GM18511 (cell line): ENCODE data around the gene ZNF829.

ENCODE experiments used
- ATAC-seq: cut with Tn5 transposase; IDR thresholded peaks from one replicate; pipeline ENCODE4 v1.9.1; 2021; ENCODE audit warnings: mild to moderate bottlenecking, moderate library complexity; ENCODE audit not compliant: unreplicated experiment

Gene ZNF829

DNA sequence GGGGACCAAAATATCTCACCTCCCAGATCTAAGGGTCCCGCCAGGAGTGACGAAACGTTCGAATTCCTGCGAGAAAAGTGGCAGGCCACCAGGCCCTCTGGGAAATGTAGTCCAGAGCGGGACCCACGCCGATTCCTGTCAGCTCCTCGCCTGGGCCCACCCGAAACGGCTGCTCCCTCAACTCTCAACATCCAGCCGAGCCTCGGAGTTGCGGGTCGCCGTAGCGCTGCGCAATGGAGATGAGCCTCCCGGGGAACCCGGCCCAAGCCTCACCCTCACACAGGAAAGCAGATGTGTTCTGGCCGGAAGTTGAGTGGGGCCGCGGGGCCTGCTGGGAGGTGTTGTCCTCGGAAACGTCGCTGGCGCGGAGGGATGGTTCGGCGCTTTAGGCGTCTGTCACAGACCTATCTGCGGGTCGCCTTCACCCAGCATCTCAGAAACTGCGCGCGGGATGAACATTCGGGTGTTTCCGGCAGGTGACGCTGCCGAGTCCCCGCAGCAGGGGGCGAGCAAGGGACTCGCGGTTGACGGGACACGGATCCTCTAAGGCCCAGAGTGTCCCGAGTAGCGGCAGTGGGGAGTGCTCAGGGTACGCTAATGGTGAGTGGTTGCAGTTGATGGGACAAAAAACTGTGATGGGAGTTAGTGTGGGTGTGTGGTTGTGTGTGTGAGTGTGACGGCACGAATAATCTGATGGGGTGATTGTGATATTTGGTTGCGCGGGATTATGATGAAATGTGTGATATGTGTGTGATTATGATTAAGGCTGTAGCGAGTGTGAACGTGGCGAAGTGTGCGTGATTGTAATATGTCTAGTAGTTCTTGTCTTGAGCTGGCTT lies at the start of gene ZNF829, which contains the start of gene ZNF568:
Gene ZNF829, minus strand, starts transcription at position 300 of the 839 bp plus-strand sequence. CDS start 1,124 bp downstream, outside the sequence.
Gene ZNF568, plus strand, starts transcription at position 341 of the 839 bp plus-strand sequence. CDS start 6,439 bp downstream, outside the sequence.
- ATAC-seq: peak; percentile 95

GRCh38 chr19:36963280-36963679 lies 47.2 kb upstream of the ZNF829 start:
- no peak for ATAC-seq

DNA sequence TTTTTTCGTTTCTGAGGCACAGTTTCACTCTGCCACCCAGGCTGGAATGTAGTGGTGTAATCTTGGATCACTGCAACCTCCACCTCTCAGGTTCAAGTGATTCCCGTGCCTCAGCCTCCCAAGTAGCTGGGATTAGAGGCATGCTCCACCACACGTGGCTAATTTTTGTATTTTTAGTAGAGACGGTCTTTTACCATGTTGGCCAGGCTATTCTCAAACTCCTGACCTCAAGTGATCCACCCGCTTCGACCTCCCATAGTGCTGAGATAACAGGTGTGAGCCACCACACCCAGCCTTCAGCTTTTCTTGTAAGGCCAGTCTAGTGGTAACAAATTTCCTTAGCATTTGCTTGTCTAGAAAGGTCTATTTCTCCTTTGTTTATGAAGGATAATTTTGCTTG lies 46.3 kb upstream of the ZNF829 start:
- ATAC-seq: no peak

- ATAC-seq: no peak
These were observed 34.4 kb upstream of the ZNF829 start for GRCh38 chr19:36950335-36951119.

DNA sequence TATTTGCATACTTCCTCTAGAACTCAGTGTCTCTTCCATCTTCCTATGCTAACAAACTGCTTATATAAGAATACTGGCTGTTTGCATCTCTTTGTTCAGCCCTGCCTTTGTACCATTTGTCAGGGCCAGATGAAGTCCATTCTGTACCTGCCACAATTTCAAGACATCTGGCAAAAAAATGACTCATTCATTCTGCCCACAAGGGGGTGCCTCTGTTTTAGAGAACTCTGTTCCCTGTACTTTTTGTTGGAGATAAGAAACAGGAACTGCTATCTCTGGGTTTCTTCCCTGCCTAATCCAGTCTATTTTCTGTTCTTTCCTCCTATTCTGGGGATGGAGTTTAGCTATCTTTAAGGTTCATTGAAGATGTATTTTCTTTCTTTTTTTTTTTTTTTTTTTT lies 23.1 kb upstream of the ZNF829 start:
- no peak for ATAC-seq

DNA sequence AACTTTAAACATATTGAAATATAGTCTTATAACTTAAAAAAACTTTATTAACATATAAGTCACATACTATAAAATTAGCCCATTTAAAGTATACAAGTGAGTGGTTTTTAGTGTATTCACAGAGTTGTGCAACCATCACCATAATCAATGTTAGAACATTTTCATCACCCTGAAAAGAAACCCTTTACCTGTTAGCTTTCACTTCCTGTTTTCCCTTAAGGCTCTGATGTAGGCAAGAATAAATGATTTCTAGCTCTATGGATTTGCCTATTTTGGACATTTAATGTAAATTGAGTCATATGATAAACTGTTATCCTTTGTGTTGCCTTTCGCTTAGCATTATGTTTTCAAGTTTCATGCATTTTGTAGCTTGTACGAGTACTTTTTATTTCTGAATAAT lies 15.6 kb upstream of the ZNF829 start:
- no peak for ATAC-seq

- ATAC-seq: no peak
These were observed 2.0 kb upstream of the ZNF829 start for GRCh38 chr19:36918090-36918489.

DNA sequence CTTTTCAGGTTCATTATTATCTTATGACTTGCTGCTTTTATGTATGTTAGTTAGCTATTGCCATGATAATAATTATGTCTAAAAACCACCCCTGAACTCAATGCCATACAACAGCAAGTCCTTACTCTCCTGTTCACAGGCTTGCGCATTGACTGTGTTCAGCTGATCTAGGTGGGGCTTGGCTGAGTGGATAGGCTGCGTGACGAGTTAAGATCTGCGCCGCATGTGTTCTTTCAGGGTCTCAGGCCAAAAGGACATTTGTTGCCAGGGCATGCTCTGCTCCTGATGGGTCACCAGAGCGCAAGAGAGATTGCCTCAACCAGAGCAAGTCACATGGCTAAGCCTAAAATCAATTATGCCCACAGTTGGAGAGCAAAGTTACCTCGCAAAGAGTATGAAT lies 900 bp upstream of the ZNF829 start:
- no peak for ATAC-seq

DNA sequence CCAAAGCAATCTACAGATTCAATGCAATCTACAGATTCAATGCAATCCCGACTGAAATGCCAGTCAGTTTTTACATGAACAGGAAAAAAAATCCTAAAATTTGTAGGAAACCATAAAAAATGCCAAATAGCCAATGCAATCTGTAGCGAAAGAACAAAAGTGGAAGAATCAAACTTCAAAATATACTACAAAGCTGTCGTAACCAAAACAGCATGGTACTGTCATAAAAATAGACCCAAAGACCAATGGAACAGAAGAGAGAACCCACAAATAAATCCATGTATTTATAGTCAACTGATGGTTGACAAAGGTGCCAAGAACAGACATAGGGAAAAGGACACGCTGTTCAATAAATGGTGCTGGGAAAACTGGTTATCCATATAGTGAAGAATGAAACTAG lies 17.7 kb downstream of the ZNF829 start:
- ATAC-seq: no peak

DNA sequence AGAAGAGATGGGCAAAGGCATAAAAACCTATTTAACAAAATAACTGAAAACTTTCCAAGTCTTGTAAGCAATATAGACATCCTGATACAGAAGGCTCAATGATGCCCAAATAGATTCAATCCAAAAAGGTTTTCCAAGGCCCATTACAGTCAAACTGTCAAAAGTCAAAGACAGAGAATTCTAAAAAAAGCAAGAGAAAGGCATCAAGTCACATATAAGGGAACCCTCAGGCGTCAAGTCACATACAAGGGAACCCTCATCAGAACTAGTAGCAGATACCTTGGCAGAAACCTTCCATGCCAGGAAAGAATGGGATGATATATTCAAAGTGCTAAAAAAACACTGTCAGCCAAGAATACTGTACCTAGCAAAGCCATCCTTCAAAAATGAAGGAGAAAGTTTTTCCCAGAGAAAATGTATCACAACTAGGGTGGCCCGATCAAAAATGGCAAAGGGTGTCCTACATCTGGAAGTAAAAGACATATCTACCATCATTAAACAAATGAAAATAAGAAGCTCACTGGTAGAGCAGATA lies 21.2 kb downstream of the ZNF829 start:
- ATAC-seq: no peak

- no peak for ATAC-seq
These were observed 24.2 kb downstream of the ZNF829 start for GRCh38 chr19:36891768-36892357.

GRCh38 chr19:36876993-36877938 lies 38.8 kb downstream of the ZNF829 start:
- no peak for ATAC-seq

DNA sequence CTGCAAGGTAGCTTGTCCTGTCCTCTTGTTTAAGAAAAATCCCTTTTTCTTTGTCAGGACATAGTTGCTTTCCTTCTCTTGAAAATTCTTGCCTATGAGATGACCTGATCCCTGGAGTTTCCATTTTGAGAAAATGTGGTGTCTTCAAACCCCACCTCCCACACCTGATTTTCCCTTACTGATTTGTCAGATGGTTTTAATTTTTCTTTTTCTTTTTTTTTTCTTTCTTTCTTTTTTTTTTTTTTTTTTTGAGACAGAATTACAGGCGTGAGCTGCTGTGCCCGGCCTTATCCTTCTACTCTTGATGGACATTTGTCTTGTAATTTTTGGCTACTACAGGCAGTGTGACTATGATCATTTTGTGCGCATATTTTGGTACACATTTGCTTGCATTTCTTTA lies 64.2 kb downstream of the ZNF829 start:
- ATAC-seq: no peak

DNA sequence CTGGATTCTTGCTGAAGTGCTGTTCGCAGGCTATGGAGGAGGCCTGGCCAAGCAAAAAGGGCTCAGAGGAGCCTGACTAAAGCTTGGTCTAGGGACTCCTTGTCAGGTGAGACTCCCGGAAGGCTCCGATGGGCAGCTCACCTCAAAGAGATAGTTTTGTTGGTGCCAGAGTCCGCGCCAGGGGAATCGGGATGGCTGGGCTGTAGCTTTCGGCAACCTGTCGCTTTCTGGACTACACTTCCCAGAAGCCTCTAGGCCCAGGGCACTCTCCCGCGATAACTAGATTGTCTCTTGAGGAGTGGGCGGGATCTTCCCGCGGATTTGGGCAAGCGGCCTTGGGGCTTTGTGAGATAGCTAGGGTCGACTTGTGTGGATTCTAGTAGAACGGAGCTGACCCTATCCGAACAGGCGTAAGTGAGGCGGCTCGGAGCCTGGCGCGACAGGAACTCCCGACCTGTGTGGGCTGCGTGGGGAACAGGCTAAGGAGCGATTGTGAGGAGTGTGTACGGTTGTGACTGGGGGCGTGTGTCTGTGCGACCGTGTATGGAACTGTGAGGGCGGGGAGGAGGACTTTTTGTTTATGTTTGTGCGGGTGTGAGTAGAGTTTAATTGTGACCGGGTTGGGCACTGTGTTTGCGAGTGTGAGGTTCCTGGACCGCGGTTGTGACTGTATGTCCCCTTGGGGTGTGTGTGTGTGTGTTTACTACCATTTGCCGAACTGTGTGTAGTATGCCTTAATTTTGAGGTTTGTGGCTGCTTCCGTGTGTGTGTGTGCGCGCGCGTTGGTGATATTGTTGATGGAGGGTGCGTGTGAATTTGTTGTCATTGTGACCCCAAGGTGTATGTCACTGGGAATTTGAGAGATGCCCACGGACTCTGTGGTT lies 65.3 kb downstream of the ZNF829 start, which contains the start of gene ZNF345:
Gene ZNF345, plus strand, starts transcription at position 318 of the 884 bp plus-strand sequence. CDS start 25,955 bp downstream, outside the sequence.
- peak; percentile 86 for ATAC-seq

GRCh38 chr19:36849701-36850558 lies 66.2 kb downstream of the ZNF829 start:
- ATAC-seq: peak; percentile 90

GRCh38 chr19:36847968-36848367 lies 68.1 kb downstream of the ZNF829 start:
- ATAC-seq: no peak

GRCh38 chr19:36838784-36839324 lies 77.2 kb downstream of the ZNF829 start:
- no peak for ATAC-seq
